IMR-90 (cell line): Measurements from ENCODE around the gene VPS8. TPM values are rescaled to one million over a fixed set of nuclear protein-coding genes. Genes with fewer than 3 reads are reported as not detected.

Experiments
- ATAC-seq: fragments of 200-7000 bp; cut with Tn5 transposase; 2 replicates; pipeline ENCODE4 v1.9.1; 2020; ENCODE audit warnings: low read depth, mild to moderate bottlenecking, moderate library complexity
- BruUV-seq: library from RNA; stranded (reverse); fragments of 400-500 nt; replicated peaks from 2 replicates; lab custom pipeline; 2021; lab: Mats Ljungman, UMichigan
- CTCF ChIA-PET: fragments of 300-600 bp; formaldehyde crosslinking; extraction: SDS; loops from one replicate; lab custom pipeline; 2021; ENCODE audit warnings: antibody characterized with exemption; lab: Yijun Ruan, JAX
- POLR2A ChIA-PET: fragments of 300-600 bp; sonication (Branson Sonifier 250); formaldehyde crosslinking; loops from one replicate; lab custom pipeline; 2022; ENCODE audit warnings: antibody characterized with exemption; ENCODE audit not compliant: unreplicated experiment; lab: Charles Lee
- DNase-seq: peaks from one replicate; pipeline ENCODE4 v3.0.0; 2013
- H2AFZ ChIP-seq: replicated peaks from 2 replicates; pipeline ENCODE3; 2013; ENCODE audit warnings: low read length, mild to moderate bottlenecking; ENCODE audit not compliant: poor library complexity
- H2AK5ac ChIP-seq: 2 replicates; pipeline ENCODE4 v1.6.1; 2013; ENCODE audit warnings: low read depth, low read length, inconsistent platforms
- H2AK9ac ChIP-seq: replicated peaks from 2 replicates; pipeline ENCODE3; 2013; ENCODE audit warnings: mild to moderate bottlenecking, low read depth, low read length, moderate library complexity; ENCODE audit not compliant: poor library complexity
- H2BK120ac ChIP-seq: 2 replicates; pipeline ENCODE4 v1.6.1; 2013; ENCODE audit warnings: low read depth, low read length, inconsistent platforms
- H2BK15ac ChIP-seq: 3 replicates; pipeline ENCODE4 v1.6.1; 2013; ENCODE audit warnings: low read depth, low read length, inconsistent platforms
- H2BK20ac ChIP-seq: 2 replicates; pipeline ENCODE4 v1.6.1; 2013; ENCODE audit warnings: low read depth, mild to moderate bottlenecking, inconsistent platforms, low read length, moderate library complexity
- H2BK5ac ChIP-seq: 2 replicates; pipeline ENCODE4 v1.6.1; 2013; ENCODE audit warnings: mild to moderate bottlenecking, low read depth, low read length, inconsistent platforms; ENCODE audit not compliant: poor library complexity, severe bottlenecking
- H3K14ac ChIP-seq: replicated peaks from 2 replicates; pipeline ENCODE4 v1.6.1; 2013; ENCODE audit warnings: low read depth, low read length, inconsistent platforms
- H3K18ac ChIP-seq: 2 replicates; pipeline ENCODE4 v1.6.1; 2013; ENCODE audit warnings: low read depth, low read length, control low read depth
- H3K23ac ChIP-seq: 2 replicates; pipeline ENCODE4 v1.6.1; 2013; ENCODE audit warnings: low read depth, low read length, inconsistent platforms
- H3K27ac ChIP-seq: 2 replicates; pipeline ENCODE4 v1.5.1; 2013; ENCODE audit warnings: mild to moderate bottlenecking, control low read depth, low read length; ENCODE audit not compliant: insufficient read depth
- H3K27me3 ChIP-seq: 2 replicates; pipeline ENCODE4 v1.6.1; 2013; ENCODE audit warnings: low read length; ENCODE audit not compliant: control insufficient read depth, insufficient read depth
- H3K36me3 ChIP-seq: 2 replicates; pipeline ENCODE4 v1.6.1; 2013; ENCODE audit warnings: low read length, mixed read lengths; ENCODE audit not compliant: control insufficient read depth, insufficient read depth
- H3K4ac ChIP-seq: 2 replicates; pipeline ENCODE4 v1.6.1; 2013; ENCODE audit warnings: low read depth, low read length, inconsistent platforms
- H3K4me1 ChIP-seq: 2 replicates; pipeline ENCODE4 v1.6.1; 2013; ENCODE audit warnings: low read length, mixed read lengths; ENCODE audit not compliant: control insufficient read depth, insufficient read depth
- H3K4me2 ChIP-seq: 2 replicates; pipeline ENCODE4 v1.6.1; 2013; ENCODE audit warnings: low read depth, mild to moderate bottlenecking, control low read depth, low read length, moderate library complexity
- H3K4me3 ChIP-seq: 2 replicates; pipeline ENCODE4 v1.5.1; 2013; ENCODE audit warnings: low read depth, mild to moderate bottlenecking, control low read depth, low read length, moderate library complexity; ENCODE audit not compliant: insufficient read depth
- H3K56ac ChIP-seq: 2 replicates; pipeline ENCODE4 v1.6.1; 2013; ENCODE audit warnings: low read length, inconsistent platforms; ENCODE audit not compliant: insufficient read depth; ENCODE audit errors: extremely low read depth
- H3K79me1 ChIP-seq, 2 experiments: 2 replicates each; pipeline ENCODE4 v1.6.1; 2013; ENCODE audit warnings: low read length in 2 of 2, inconsistent platforms in 1 of 2, low read depth in 1 of 2
- H3K9ac ChIP-seq: 2 replicates; pipeline ENCODE4 v1.6.1; 2013; ENCODE audit warnings: low read depth, low read length, control low read depth
- H3K9me1 ChIP-seq: 2 replicates; pipeline ENCODE4 v1.6.1; 2013; ENCODE audit warnings: low read length, inconsistent platforms; ENCODE audit not compliant: insufficient read depth
- H3K9me3 ChIP-seq: 2 replicates; pipeline ENCODE4 v1.6.1; 2013; ENCODE audit warnings: low read length; ENCODE audit not compliant: control insufficient read depth, insufficient read depth
- H4K20me1 ChIP-seq: 2 replicates; pipeline ENCODE4 v1.6.1; 2013; ENCODE audit warnings: low read length, inconsistent platforms; ENCODE audit not compliant: insufficient read depth
- H4K5ac ChIP-seq: 2 replicates; pipeline ENCODE4 v1.6.1; 2013; ENCODE audit warnings: mild to moderate bottlenecking, low read depth, low read length, control low read depth
- H4K8ac ChIP-seq, 2 experiments: 2 replicates each; pipeline ENCODE4 v1.6.1; 2013; ENCODE audit warnings: low read depth in 2 of 2, low read length in 2 of 2, control low read depth in 1 of 2, inconsistent platforms in 1 of 2
- H4K91ac ChIP-seq: 2 replicates; pipeline ENCODE4 v1.6.1; 2013; ENCODE audit warnings: low read depth, low read length, inconsistent platforms; ENCODE audit not compliant: insufficient read depth
- BHLHE40 ChIP-seq: fragments of 150-350 bp; IDR thresholded peaks from 2 replicates; pipeline ENCODE4 v1.6.1; 2016; ENCODE audit warnings: mild to moderate bottlenecking, low read depth, low read length
- CEBPB ChIP-seq: IDR thresholded peaks from 2 replicates; pipeline ENCODE4 v1.6.1; 2012; ENCODE audit warnings: low read depth, low read length, improper control_type of control experiment
- CHD1 ChIP-seq: IDR thresholded peaks from 2 replicates; pipeline ENCODE4 v1.6.1; 2012; ENCODE audit warnings: low read depth, low read length, improper control_type of control experiment
- ELK1 ChIP-seq: fragments of 150-350 bp; IDR thresholded peaks from 2 replicates; pipeline ENCODE4 v1.6.1; 2016; ENCODE audit warnings: low read depth, mild to moderate bottlenecking, low read length, moderate library complexity, borderline replicate concordance
- FOS ChIP-seq: fragments of 150-350 bp; IDR thresholded peaks from 2 replicates; pipeline ENCODE4 v1.6.1; 2016; ENCODE audit warnings: low read depth, low read length
- MAFK ChIP-seq: IDR thresholded peaks from 2 replicates; pipeline ENCODE4 v1.6.1; 2012; ENCODE audit warnings: low read depth, low read length, improper control_type of control experiment
- MAZ ChIP-seq: IDR thresholded peaks from 2 replicates; pipeline ENCODE4 v1.6.1; 2012; ENCODE audit warnings: low read depth, mild to moderate bottlenecking, low read length, improper control_type of control experiment, moderate library complexity, borderline replicate concordance
- MXI1 ChIP-seq: IDR thresholded peaks from 2 replicates; pipeline ENCODE4 v1.6.1; 2012; ENCODE audit warnings: low read depth, mild to moderate bottlenecking, low read length, moderate library complexity, borderline replicate concordance
- POLR2A ChIP-seq: IDR thresholded peaks from 2 replicates; pipeline ENCODE4 v1.6.1; 2012; ENCODE audit warnings: mild to moderate bottlenecking, low read depth, low read length
- RAD21 ChIP-seq: IDR thresholded peaks from 2 replicates; pipeline ENCODE4 v1.6.1; 2012; ENCODE audit warnings: low read length, improper control_type of control experiment
- RCOR1 ChIP-seq: IDR thresholded peaks from 2 replicates; pipeline ENCODE4 v1.6.1; 2012; ENCODE audit warnings: mild to moderate bottlenecking, low read length, improper control_type of control experiment; ENCODE audit not compliant: insufficient replicate concordance
- RFX5 ChIP-seq: IDR thresholded peaks from 2 replicates; pipeline ENCODE4 v1.8.0; 2012; ENCODE audit warnings: low read depth, mild to moderate bottlenecking, low read length, moderate library complexity
- SMC3 ChIP-seq: fragments of 150-350 bp; IDR thresholded peaks from 2 replicates; pipeline ENCODE4 v1.6.1; 2016; ENCODE audit warnings: low read depth, mild to moderate bottlenecking, antibody characterized with exemption, low read length, moderate library complexity
- WGBS, 2 experiments: methylation state at CpG; one replicate each; pipeline versions ENCODE4 v1.1.5 to v1.1.7; 2013; ENCODE audit warnings: missing lambda C conversion rate in 2 of 2; ENCODE audit not compliant: insufficient read length in 1 of 2; ENCODE audit errors: extremely low coverage in 2 of 2; 5-methylcytosine and 5-hydroxymethylcytosine counted together
- dilution Hi-C: fragments of 300-500 bp; cut with HindIII; formaldehyde crosslinking; loops from one replicate; pipeline ENCODE4 v1.14.3; 2018; ENCODE audit warnings: low sequenced_read_pairs; ENCODE audit not compliant: unreplicated experiment
- in situ Hi-C: fragments of 300-500 bp; cut with MboI; formaldehyde crosslinking; loops from 3 replicates; pipeline ENCODE4 v1.14.3; 2019; ENCODE audit warnings: low sequenced_read_pairs, inconsistent platforms, mixed read lengths
- intact Hi-C: fragments of 100-400 bp; cut with micrococcal nuclease; formaldehyde crosslinking; loops from 2 replicates; pipeline ENCODE4 v1.10.0; 2022
- polyA plus RNA-seq, 3 experiments: library from polyadenylated mRNA; depleted of rRNA; stranded (reverse); fragments of >200 nt; gene quantifications; 2 replicates each; pipeline ENCODE4 v1.2.3, GENCODE V29; 2012; ENCODE audit warnings: low replicate concordance in 1 of 3
- total RNA-seq: library from RNA; depleted of rRNA; stranded (reverse); fragments of >200 nt; gene quantifications from 2 replicates; pipeline ENCODE4 v1.2.3, GENCODE V29; 2012
- TF ChIP-seq, protein P1 (sequence below): conservative IDR thresholded peaks from 2 replicates; pipeline ENCODE4 v1.5.1; 2012; ENCODE audit warnings: mild to moderate bottlenecking, low read depth, low read length, improper control_type of control experiment
- TF ChIP-seq, protein P2 (sequence below): fragments of 150-350 bp; IDR thresholded peaks from 2 replicates; pipeline ENCODE4 v1.6.1; 2017; ENCODE audit warnings: mild to moderate bottlenecking, antibody characterized with exemption, low read length, low read depth

Gene VPS8
- total and polyA plus RNA-seq, 2 of the 4 experiments (the other 2 are of a cell fraction): 14.0 to 56.1 TPM

GRCh38 chr3:184832903-184833302, 20.9 kb downstream of the VPS8 start:
- H2AK5ac ChIP-seq: no peak overlapping the region
- H2BK5ac ChIP-seq: no peak overlapping the region
- H3K14ac ChIP-seq: no peak overlapping the region
- H2BK20ac ChIP-seq: no peak overlapping the region
- WGBS, 2 experiments: no CpG with 5 or more reads among the region's 4 CpGs
- no peaks in the 10 kb centered on the region for H3K27me3 ChIP-seq
- H2BK15ac ChIP-seq: no peak overlapping the region
- no peak overlapping the region for H2AK9ac ChIP-seq
- dilution Hi-C loops (no loop called here), intact Hi-C loops (no loop called here), in situ Hi-C loops (no loop called here)
- no peak overlapping the region for H3K4me2 ChIP-seq
- H3K4me3 ChIP-seq: no peak overlapping the region
- no peak overlapping the region for H2BK120ac ChIP-seq
- H3K27ac ChIP-seq: no peak overlapping the region
- ChIA-PET POLR2A (no interaction called here), CTCF (no interaction called here)
- H3K4me1 ChIP-seq: no peaks in the 10 kb centered on the region
- no peak overlapping the region for H2AFZ ChIP-seq
- ATAC-seq (no peak), DNase-seq (no peak)
- H3K9ac ChIP-seq: no peak overlapping the region
- no peak overlapping the region for H4K91ac ChIP-seq
- H3K18ac ChIP-seq: no peak overlapping the region
- H3K4ac ChIP-seq: no peak overlapping the region
- H4K20me1 ChIP-seq: no peaks in the 10 kb centered on the region
- H4K5ac ChIP-seq: no peak overlapping the region
- no peak overlapping the region for H4K8ac ChIP-seq
- TF ChIP-seq MAZ (no peak), RAD21 (no peak), CEBPB (no peak), CHD1 (no peak), RCOR1 (no peak), MAFK (no peak), BHLHE40 (no peak), SMC3 (no peak), POLR2A (no peak), FOS (no peak), RFX5 (no peak), MXI1 (no peak), ELK1 (no peak)
- TF ChIP-seq, protein P1, sequence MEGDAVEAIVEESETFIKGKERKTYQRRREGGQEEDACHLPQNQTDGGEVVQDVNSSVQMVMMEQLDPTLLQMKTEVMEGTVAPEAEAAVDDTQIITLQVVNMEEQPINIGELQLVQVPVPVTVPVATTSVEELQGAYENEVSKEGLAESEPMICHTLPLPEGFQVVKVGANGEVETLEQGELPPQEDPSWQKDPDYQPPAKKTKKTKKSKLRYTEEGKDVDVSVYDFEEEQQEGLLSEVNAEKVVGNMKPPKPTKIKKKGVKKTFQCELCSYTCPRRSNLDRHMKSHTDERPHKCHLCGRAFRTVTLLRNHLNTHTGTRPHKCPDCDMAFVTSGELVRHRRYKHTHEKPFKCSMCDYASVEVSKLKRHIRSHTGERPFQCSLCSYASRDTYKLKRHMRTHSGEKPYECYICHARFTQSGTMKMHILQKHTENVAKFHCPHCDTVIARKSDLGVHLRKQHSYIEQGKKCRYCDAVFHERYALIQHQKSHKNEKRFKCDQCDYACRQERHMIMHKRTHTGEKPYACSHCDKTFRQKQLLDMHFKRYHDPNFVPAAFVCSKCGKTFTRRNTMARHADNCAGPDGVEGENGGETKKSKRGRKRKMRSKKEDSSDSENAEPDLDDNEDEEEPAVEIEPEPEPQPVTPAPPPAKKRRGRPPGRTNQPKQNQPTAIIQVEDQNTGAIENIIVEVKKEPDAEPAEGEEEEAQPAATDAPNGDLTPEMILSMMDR: no peak
- TF ChIP-seq, protein P2, sequence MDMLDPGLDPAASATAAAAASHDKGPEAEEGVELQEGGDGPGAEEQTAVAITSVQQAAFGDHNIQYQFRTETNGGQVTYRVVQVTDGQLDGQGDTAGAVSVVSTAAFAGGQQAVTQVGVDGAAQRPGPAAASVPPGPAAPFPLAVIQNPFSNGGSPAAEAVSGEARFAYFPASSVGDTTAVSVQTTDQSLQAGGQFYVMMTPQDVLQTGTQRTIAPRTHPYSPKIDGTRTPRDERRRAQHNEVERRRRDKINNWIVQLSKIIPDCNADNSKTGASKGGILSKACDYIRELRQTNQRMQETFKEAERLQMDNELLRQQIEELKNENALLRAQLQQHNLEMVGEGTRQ: no peak
- H3K9me3 ChIP-seq: no peaks in the 10 kb centered on the region
- no peaks in the 10 kb centered on the region for H3K9me1 ChIP-seq
- H3K23ac ChIP-seq: no peak overlapping the region
- no TSS peak for BruUV-seq
- H3K36me3 ChIP-seq: peaks cover 9% of the 10 kb centered on the region
- no peak overlapping the region for H3K56ac ChIP-seq
- no peaks in the 10 kb centered on the region for H3K79me1 ChIP-seq
